Smooth muscle cell (in vitro differentiated cells): ENCODE results near the gene LRMDA. TPM values are rescaled to one million over a fixed set of nuclear protein-coding genes. Genes with fewer than 3 reads are reported as not detected.

Source experiments
- DNase-seq: peaks from one replicate; lab custom pipeline; 2025; ENCODE audit not compliant: unreplicated experiment; lab: John Stamatoyannopoulos, UW
- H2AFZ ChIP-seq: fragments of 200-600 bp; sonication (generic); 2 replicates; pipeline ENCODE4 v1.6.0; 2016; ENCODE audit warnings: antibody characterized with exemption, low read depth, mild to moderate bottlenecking
- H3F3A ChIP-seq: fragments of 200-600 bp; sonication (generic); 2 replicates; pipeline ENCODE4 v1.6.0; 2017; ENCODE audit warnings: antibody characterized with exemption, low read depth
- H3K27ac ChIP-seq: fragments of 200-600 bp; sonication (generic); 2 replicates; pipeline ENCODE4 v1.5.1; 2016; ENCODE audit warnings: low read depth, mild to moderate bottlenecking
- H3K27me3 ChIP-seq: fragments of 200-600 bp; sonication (generic); 2 replicates; pipeline ENCODE4 v1.6.1; 2016; ENCODE audit warnings: low read depth, mild to moderate bottlenecking
- H3K36me3 ChIP-seq: fragments of 200-600 bp; sonication (generic); 2 replicates; pipeline ENCODE4 v1.5.1; 2016; ENCODE audit warnings: low read depth
- H3K4me1 ChIP-seq: fragments of 200-600 bp; sonication (generic); 2 replicates; pipeline ENCODE4 v1.5.1; 2016; ENCODE audit warnings: low read depth
- H3K4me2 ChIP-seq: fragments of 200-600 bp; sonication (generic); 2 replicates; pipeline ENCODE4 v1.6.0; 2016; ENCODE audit warnings: mild to moderate bottlenecking
- H3K4me3 ChIP-seq: fragments of 200-600 bp; sonication (generic); 2 replicates; pipeline ENCODE4 v1.5.1; 2016; ENCODE audit warnings: mild to moderate bottlenecking
- H3K79me2 ChIP-seq: fragments of 200-600 bp; sonication (generic); 2 replicates; pipeline ENCODE4 v1.6.0; 2016; ENCODE audit warnings: low read depth, mild to moderate bottlenecking
- H3K9ac ChIP-seq: fragments of 200-600 bp; sonication (generic); 2 replicates; pipeline ENCODE4 v1.6.0; 2016; ENCODE audit warnings: low read depth
- H3K9me3 ChIP-seq: fragments of 200-600 bp; sonication (generic); replicated peaks from 2 replicates; pipeline ENCODE4 v1.5.1; 2016; ENCODE audit warnings: low read depth
- H4K20me1 ChIP-seq: fragments of 200-600 bp; sonication (generic); 2 replicates; pipeline ENCODE4 v1.6.0; 2016; ENCODE audit warnings: low read depth
- CTCF ChIP-seq: fragments of 200-600 bp; sonication (generic); IDR thresholded peaks from 2 replicates; pipeline ENCODE4 v1.5.1; 2017; ENCODE audit warnings: borderline replicate concordance, mild to moderate bottlenecking, antibody characterized with exemption; ENCODE audit not compliant: insufficient read depth, poor library complexity, severe bottlenecking
- WGBS: methylation state at CpG from one replicate; pipeline ENCODE4 v1.1.7; 2016; ENCODE audit warnings: low lambda C conversion rate; 5-methylcytosine and 5-hydroxymethylcytosine counted together
- polyA plus RNA-seq: library from polyadenylated mRNA; unstranded; fragments of >200 nt; fragmentation: Nextera tagmentation; extraction: Ambion mirVana; gene quantifications from 2 replicates; pipeline ENCODE4 v1.2.1, GENCODE V29; 2016
- total RNA-seq: library from RNA; depleted of rRNA; stranded (reverse); fragments of >200 nt; gene quantifications from 2 replicates; pipeline ENCODE4 v1.2.3, GENCODE V29; 2014

LRMDA gene
- total and polyA plus RNA-seq, 2 experiments from 2014 or later = 1.5 to 1.6 TPM

- no peaks in the 10 kb centered on the region for H3K27me3 ChIP-seq
- WGBS = 78% methylated on average over 8 of the region's 8 CpGs
- no peak for DNase-seq
- H3K4me1 ChIP-seq = peaks cover 5% of the 10 kb centered on the region
- H3K9ac ChIP-seq = no peak overlapping the region
- H4K20me1 ChIP-seq = no peaks in the 10 kb centered on the region
- H3K4me2 ChIP-seq = no peak overlapping the region
- no peaks in the 10 kb centered on the region for H3K36me3 ChIP-seq
- H3F3A ChIP-seq = peaks cover 9% of the 10 kb centered on the region
- no peaks in the 10 kb centered on the region for H3K9me3 ChIP-seq
- H3K27ac ChIP-seq = no peak overlapping the region
- no peak for TF ChIP-seq CTCF
- H3K79me2 ChIP-seq = no peaks in the 10 kb centered on the region
- H2AFZ ChIP-seq = no peak overlapping the region
- no peak overlapping the region for H3K4me3 ChIP-seq
Measured at GRCh38 chr10:75653761-75654160, 222.3 kb downstream of the LRMDA start.

GRCh38 chr10:75654171-75654771 is 222.8 kb downstream of the LRMDA start:
- WGBS = 68% methylated on average over 1 of the region's 1 CpG
- Histone ChIP-seq H3K27me3 (no peaks in the 10 kb centered on the region), H3K9ac (no peak overlapping the region), H3K27ac (no peak overlapping the region), H3K9me3 (no peaks in the 10 kb centered on the region), H3K36me3 (no peaks in the 10 kb centered on the region), H3K4me1 (peaks cover 5% of the 10 kb centered on the region), H3K4me2 (no peak overlapping the region), H4K20me1 (no peaks in the 10 kb centered on the region), H2AFZ (no peak overlapping the region), H3F3A (peaks cover 9% of the 10 kb centered on the region), H3K79me2 (no peaks in the 10 kb centered on the region), H3K4me3 (no peak overlapping the region)
- no peak for TF ChIP-seq CTCF
- no peak for DNase-seq

GRCh38 chr10:75654772-75655171 is 223.3 kb downstream of the LRMDA start:
- no peak overlapping the region for H3K4me2 ChIP-seq
- DNase-seq = no peak
- no peaks in the 10 kb centered on the region for H3K79me2 ChIP-seq
- H2AFZ ChIP-seq = no peak overlapping the region
- H3K36me3 ChIP-seq = no peaks in the 10 kb centered on the region
- no peak overlapping the region for H3K27ac ChIP-seq
- 89% methylated on average over 6 of the region's 6 CpGs for WGBS
- no peak for TF ChIP-seq CTCF
- no peak overlapping the region for H3K4me3 ChIP-seq
- H3K4me1 ChIP-seq = peaks cover 5% of the 10 kb centered on the region
- H3K9me3 ChIP-seq = no peaks in the 10 kb centered on the region
- H3K9ac ChIP-seq = no peak overlapping the region
- no peaks in the 10 kb centered on the region for H3K27me3 ChIP-seq
- H3F3A ChIP-seq = peaks cover 9% of the 10 kb centered on the region
- H4K20me1 ChIP-seq = no peaks in the 10 kb centered on the region

- DNase-seq = no peak
- TF ChIP-seq CTCF = no peak
- Histone ChIP-seq H3K27me3 (no peaks in the 10 kb centered on the region), H4K20me1 (no peaks in the 10 kb centered on the region), H3K4me2 (no peak overlapping the region), H3K36me3 (no peaks in the 10 kb centered on the region), H3K9me3 (no peaks in the 10 kb centered on the region), H2AFZ (no peak overlapping the region), H3K9ac (no peak overlapping the region), H3K27ac (no peak overlapping the region), H3K4me3 (no peak overlapping the region), H3K79me2 (no peaks in the 10 kb centered on the region), H3F3A (peaks cover 9% of the 10 kb centered on the region), H3K4me1 (peaks cover 5% of the 10 kb centered on the region)
- WGBS = 55% methylated on average over 3 of the region's 3 CpGs
Measured at GRCh38 chr10:75655791-75656451, 224.5 kb downstream of the LRMDA start.
